CD4-positive, alpha-beta T cell treated with Interleukin-6 at 100 ng/mL for 8 hours (primary cell): ENCODE results near the gene RFC3.

Source experiments
- DNase-seq: peaks from one replicate; pipeline ENCODE4 v3.0.0-alpha.2; 2020; ENCODE audit warnings: mixed read lengths, low spot score

RFC3 gene

DNA sequence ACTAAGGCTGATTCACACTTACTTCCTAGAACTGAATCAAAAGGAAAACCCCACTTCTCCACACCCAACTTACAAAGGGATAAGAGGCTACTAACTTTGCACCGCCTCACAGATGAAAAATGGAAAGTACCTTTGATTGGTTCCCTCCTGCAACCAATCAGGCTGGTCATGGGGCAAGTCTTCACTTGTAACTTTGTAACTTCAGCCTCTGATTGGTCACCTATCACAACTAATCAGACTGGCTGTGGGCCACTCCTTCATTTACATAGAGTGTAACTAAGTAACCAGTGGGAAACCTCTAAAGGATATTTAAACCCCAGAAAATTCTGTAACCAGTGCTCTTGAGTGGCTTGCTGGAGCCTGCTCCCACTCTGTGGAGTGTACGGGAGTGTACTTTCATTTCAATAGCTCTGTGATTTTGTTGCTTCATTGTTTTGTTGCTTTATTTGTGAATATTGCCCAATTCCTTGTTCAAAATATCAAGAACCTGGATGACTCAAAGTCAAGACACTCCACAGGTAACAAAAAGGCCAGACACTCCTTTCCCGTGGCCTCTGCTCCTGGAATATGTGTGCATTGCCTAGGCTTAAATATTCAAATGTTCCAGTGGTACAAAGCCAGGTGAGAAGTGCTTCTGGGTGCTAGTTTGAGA lies 50.5 kb downstream of the RFC3 start:
- no peak for DNase-seq

DNA sequence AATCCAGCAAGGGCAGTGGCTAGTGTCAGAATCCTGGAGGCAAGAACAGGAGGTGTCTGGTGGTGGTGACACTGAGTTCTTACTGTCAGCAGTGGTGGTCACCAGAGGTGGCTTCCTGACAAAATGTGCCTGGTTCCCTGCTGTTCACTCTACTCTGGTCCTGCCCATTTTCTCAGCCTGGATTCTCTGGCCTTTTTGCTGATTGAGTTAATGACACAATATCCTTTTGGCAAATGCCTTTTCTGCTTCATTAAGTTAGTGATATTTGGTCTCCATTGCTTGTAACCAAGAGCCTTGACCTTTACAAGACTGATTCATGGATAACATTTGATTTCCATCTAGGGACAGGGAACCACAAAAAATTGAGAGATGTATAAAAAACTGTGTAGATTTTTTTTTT lies 51.1 kb downstream of the RFC3 start:
- DNase-seq, result no peak

DNA sequence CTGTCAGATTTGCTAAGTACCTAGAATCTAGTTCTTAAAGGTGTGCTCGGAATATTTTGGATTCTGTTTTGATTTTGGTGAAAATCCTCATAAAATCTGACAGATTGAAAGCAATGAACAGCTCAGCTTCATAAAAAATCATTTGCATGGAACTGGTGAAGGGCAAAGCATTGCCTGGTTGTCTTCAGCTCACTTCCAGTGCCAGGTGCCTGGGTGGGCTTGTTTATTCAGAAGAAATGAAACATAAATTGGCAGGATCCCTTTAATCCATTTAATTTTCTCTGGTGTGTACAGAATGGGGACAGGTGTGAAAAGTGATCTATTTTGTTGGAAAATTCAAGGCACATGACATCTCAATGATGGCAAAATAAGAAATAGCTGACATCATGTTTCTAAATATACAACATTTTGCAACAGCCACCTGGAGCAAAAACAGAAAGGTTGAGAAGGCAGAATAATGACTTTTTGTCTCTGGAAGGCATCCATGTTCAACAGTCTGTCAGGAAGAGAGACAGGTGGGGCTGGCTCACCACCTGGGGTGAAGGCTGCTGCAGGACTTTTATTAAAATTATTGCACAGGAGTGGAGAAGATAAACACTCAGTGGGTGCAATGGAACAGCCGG lies 52.2 kb downstream of the RFC3 start:
- DNase-seq, result no peak

DNA sequence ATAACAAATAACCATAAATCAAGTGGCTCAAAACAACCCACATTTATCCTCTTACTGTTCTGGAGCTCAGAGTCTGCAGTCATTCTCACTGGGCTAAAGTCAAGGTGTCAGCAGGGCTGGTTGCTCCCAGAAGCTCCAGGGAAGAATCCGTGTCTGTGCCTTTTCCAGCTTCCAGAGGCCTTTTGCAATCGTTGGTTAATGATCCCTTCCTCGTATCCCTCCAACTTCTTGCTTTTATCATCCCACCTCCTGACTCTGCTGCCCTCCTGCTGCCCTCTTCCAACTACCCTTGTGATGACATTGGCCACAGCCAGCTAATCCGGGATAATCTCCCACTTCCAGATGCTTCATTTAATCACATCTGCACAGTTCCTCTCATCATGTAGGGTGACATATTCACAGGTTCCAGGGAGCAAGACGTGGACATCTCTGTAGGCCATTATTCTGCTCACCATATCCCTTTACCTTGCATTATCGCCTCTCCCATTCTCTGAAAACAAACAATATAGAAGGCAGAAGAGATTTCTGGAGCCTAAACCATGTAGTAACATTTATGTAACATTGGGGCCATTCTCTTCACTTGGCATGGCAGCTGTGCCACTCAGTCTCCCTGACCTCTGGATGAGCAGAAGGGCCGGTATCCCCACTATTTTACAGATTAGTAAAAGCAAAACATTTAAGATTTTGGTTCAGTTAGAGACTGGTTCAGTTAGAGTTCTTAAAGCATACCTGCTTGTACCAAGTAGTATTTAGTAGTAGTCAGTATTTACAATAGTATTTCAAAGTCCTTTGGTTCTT lies 53.5 kb downstream of the RFC3 start:
- no peak for DNase-seq

DNA sequence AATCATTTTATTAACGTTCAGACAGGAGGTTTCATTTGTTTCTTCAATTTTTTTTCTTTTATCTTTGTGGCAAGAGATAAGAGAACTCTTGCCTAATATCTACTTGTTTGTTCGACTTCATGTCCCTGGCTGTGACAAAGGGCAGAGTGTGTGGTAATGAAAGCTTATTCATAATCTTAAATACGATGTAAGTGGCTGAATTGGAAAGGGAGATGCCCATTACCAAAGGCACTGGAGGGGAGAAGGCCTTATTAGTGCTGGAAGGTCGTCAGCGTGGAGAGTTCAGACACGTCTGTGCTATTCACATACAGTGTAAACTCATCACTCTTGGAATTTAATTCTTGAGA lies 54.0 kb downstream of the RFC3 start:
- DNase-seq, result no peak

DNA sequence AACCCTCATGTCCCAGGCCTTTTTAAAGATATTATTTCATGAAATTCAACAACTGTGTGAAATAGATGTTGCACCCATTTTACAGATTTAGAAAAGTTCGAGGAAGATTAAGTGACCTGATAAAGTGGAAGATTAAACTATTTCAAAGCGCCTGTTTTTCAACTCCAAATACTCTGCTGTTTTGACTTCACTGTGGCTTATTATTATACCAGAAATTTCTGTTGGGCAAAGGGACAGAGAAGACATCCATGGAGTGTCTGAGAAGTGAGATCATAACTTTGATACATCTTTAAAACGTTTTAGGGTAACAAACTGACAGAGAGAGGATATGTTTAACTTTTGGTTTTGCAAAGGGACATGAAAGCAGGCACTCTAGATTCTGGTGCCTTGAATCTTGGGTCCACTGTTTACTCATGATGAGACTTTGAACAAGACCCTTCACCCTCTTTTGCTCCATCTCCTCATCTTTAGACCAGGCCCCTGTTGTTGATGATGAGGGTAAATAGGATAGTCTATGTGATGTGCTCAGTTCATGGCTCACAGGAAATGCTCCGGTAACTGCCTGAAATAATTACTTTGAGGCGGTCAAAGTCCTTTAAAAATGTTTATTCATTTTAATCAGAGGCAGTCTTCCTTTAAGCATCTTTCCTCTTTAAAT lies 55.4 kb downstream of the RFC3 start:
- no peak for DNase-seq

DNA sequence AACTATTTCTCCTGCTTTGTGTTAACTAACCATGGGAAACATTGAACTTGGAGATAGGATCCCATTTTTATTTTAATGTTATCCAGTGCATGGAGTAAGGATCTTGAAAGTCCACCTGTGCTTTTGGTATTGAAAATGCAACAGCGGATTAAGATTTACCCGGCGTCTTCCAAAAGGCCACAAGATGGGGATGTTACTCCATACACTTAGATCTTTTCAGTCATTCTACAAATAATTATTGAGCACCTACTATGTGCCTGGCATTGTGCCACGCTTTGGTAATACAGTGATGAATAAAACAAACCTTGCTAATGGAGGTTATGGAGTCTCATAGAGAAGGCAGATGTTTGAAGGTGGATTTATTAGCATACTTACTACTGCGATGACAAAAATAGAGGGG lies 56.9 kb downstream of the RFC3 start:
- no peak for DNase-seq

DNA sequence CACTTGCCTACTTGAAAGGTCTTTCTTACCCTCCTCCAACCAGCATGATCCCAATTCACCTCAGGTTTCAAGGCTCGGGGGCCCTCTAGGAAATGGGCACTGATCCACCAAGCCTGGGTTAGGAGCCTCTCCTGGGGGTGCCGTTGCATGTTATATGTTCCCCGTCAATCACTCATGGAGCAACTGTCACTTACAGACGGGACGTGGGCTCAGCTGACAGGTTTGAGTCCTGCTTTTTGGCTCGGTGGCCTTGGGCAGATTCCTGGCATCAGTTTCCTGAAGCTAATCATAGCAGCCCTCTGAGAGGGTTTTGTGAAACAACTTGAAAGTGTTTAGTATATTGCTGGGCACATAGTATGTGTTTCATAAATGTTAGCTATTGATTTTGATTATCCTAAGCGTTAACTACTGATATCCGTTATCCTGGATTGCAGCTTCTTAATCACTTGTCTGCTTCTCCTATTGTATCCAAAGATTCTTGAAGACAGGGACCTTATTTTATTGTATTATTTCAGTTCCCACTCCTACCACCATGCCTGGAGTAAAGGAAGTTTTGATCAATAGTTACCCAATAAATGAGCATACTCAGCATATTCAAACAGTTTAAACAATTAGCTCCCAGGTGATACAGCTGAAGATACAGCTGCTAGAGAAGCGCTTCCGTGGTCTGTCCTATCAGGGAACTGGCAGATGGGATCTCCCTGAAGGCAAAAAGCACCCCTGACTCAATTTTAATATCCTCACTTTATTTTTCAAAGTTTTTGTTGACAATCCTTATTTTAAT lies 57.9 kb downstream of the RFC3 start:
- no peak for DNase-seq

DNA sequence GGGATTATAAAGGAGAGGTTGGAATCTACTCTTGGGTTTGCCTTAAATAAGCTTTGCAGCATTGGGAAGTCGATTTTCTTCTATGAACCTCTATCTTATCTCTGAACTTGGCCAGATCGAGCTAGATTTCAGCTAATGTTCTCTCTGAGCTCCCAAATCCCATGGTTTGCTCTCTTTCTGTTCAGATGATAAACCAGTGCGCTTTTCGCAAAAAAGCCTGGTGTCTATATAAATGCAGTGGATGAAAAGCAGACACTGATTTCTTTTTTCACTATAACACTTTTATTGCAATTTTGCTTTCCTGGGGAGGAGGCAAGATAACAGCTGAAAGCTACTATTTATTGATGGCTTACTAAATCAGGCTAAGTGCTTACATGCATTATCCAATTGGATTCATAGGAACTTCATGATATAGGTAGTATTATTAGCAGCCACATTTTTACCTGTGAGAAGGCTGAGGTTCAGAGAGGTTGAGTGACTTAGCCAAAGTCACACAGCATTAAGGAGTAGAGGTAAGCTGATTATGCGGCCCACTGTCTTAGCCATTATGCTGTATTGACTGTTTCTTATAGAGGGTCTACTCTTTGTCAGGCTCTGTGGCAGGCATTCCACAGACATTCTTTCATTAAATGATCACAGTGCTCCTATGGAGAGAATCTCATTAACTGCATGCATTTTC lies 58.9 kb downstream of the RFC3 start:
- no peak for DNase-seq

DNA sequence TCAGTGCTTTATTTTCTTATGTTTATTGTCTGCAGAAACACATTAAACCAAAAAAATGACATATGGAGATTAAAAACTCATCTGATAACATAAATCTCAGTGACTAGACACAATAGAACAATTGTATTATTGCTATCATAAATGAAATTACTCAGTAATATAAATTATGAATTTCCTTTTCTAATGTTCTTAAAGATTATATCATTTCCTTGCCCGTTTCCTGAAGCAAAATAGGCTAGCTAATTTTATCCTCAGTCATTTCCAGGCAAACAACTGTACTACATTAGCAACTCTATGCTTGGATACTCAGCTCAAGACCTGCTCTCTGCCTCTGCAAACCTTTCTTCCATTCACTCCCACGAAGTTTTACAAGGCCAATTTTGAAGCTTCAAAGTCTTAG lies 61.2 kb downstream of the RFC3 start:
- no peak for DNase-seq

DNA sequence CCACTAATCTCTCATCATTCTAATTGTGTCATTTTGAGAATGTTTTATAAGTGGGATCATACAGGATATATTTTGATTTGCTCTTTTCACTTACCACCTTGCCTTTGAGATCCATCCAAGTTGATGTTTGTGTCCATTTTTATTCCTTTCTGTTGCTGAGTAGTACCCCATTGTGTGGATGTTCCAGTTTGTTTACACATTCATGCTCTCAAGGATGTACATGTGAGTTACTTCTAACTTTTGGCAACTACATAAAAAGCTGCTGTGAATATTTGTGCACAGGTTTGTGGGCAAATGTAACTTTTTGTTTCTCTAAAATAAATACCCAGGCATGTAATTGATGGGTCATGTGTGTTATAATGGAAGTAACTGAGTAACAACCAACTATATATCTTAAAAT lies 64.9 kb downstream of the RFC3 start:
- no peak for DNase-seq

DNA sequence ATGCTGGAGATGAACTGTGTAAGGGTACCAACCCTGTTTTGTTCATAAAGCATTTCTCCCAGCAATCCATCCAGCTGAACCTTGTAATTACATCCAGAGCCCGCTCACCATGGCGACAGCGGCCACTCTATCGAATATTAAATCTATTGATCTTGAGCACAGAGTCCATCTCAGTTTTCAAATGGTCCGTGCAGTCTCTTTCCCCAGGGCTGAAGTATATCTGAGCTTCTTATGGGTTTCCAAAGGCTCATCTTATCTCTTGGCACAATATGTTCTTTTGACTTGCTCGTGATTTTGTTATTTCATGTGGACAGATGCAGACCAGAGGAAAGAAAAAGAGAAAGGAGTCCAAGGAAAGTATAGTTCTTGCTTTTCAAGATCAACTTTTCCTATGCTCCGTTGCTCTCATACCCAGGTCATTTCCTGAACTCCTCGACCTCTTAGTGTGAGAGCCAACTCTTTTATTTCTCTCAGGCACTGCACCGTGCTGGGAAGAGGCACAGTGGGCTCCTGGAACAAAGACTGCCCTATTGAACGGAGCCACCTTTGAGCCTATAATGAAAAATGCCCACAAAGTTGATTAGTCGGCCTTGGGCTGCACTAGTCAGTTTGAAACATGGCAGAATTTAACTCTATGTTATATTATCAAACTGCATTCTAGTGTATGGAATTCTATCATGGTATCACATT lies 66.7 kb downstream of the RFC3 start:
- no peak for DNase-seq
